Panc1 (cell line): ENCODE data around the gene SLC6A19. TPM values are rescaled to one million over a fixed set of nuclear protein-coding genes. Genes with fewer than 3 reads are reported as not detected.
A peak's percentile ranks its signal among the peaks of the same experiment; 100 is the strongest.

Source experiments
- ATAC-seq: fragments of 200-7000 bp; cut with Tn5 transposase; 2 replicates; pipeline ENCODE4 v1.9.1; 2020; ENCODE audit warnings: mild to moderate bottlenecking, moderate library complexity
- BruUV-seq: library from RNA; stranded (reverse); fragments of 400-500 nt; replicated peaks from 2 replicates; lab custom pipeline; 2021; lab: Mats Ljungman, UMichigan
- CTCF ChIA-PET: fragments of 300-600 bp; sonication (Branson Sonifier 250); formaldehyde crosslinking; loops from one replicate; lab custom pipeline; 2022; ENCODE audit warnings: antibody characterized with exemption; lab: Charles Lee
- POLR2A ChIA-PET: fragments of 300-600 bp; sonication (Branson Sonifier 250); formaldehyde crosslinking; loops from one replicate; lab custom pipeline; 2022; ENCODE audit warnings: antibody characterized with exemption; lab: Charles Lee
- DNase-seq: peaks from one replicate; pipeline ENCODE4 v3.0.0-alpha.2; 2010; ENCODE audit warnings: low read depth, low spot score
- H3K27ac ChIP-seq: 2 replicates; pipeline ENCODE4 v1.5.1; 2011; ENCODE audit warnings: mild to moderate bottlenecking, low read length, inconsistent platforms
- H3K27me3 ChIP-seq: fragments of 200-500 bp; sonication (Bioruptor generic); 2 replicates; pipeline ENCODE4 v1.6.0; 2014; ENCODE audit warnings: low read length, inconsistent platforms; ENCODE audit not compliant: control insufficient read depth, insufficient read depth
- H3K36me3 ChIP-seq: fragments of 200-500 bp; sonication (Bioruptor generic); 2 replicates; pipeline ENCODE4 v1.5.1; 2014; ENCODE audit warnings: inconsistent platforms, mild to moderate bottlenecking, low read length, moderate library complexity; ENCODE audit not compliant: control insufficient read depth, insufficient read depth
- H3K4me1 ChIP-seq: 2 replicates; pipeline ENCODE4 v1.5.1; 2011; ENCODE audit warnings: inconsistent platforms, mild to moderate bottlenecking, low read length, moderate library complexity; ENCODE audit not compliant: control insufficient read depth, insufficient read depth
- H3K4me3 ChIP-seq, 2 experiments: 2 replicates each; pipeline ENCODE4 v1.5.1; 2011 to 2012; ENCODE audit warnings: low read depth in 2 of 2, low read length in 2 of 2, mild to moderate bottlenecking in 2 of 2, inconsistent platforms in 1 of 2, moderate library complexity in 1 of 2
- H3K9me3 ChIP-seq: fragments of 200-500 bp; sonication (Bioruptor generic); 2 replicates; pipeline ENCODE4 v1.5.1; 2014; ENCODE audit warnings: low read depth, mild to moderate bottlenecking, inconsistent platforms, low read length, moderate library complexity; ENCODE audit not compliant: control insufficient read depth, insufficient read depth
- POLR2AphosphoS5 ChIP-seq: IDR thresholded peaks from 2 replicates; pipeline ENCODE4 v1.6.1; 2012; ENCODE audit warnings: mild to moderate bottlenecking, low read depth, low read length, moderate library complexity
- in situ Hi-C: cut with HindIII; loops from 2 replicates; pipeline ENCODE4 v1.10.0; 2016; ENCODE audit warnings: low sequenced_read_pairs, low pct_unique_long_range_greater_than_20kb
- intact Hi-C: fragments of 100-400 bp; cut with micrococcal nuclease; formaldehyde crosslinking; loops from one replicate; pipeline ENCODE4 v1.10.0; 2022; ENCODE audit not compliant: unreplicated experiment
- total RNA-seq: library from RNA; stranded (reverse); gene quantifications from one replicate; pipeline ENCODE4 v1.2.1, GENCODE V29; 2021; ENCODE audit not compliant: unreplicated experiment
- TF ChIP-seq, protein P1 (sequence below), 2 experiments: IDR thresholded peaks; 2 replicates each; pipeline ENCODE4 v1.6.1; 2011 to 2012; ENCODE audit warnings: low read depth in 2 of 2, control low read depth in 1 of 2, low read length in 1 of 2, mild to moderate bottlenecking in 1 of 2, moderate library complexity in 1 of 2; ENCODE audit not compliant: insufficient read depth in 1 of 2

Gene SLC6A19
- total RNA-seq, 1 experiment from 2014 or later: 0.23 TPM

- no peak overlapping the region for H3K27ac ChIP-seq
- H3K9me3 ChIP-seq: no peaks in the 10 kb centered on the region
- H3K36me3 ChIP-seq: no peaks in the 10 kb centered on the region
- intact Hi-C loops: loop anchor here (10.0 kb wide), 1 partner anchor 82 kb away; no protein-coding TSS in a partner anchor
- CTCF ChIA-PET: no interaction called here
- no peak overlapping the region for H3K4me3 ChIP-seq
- ATAC-seq: no peak
- POLR2A ChIA-PET: no interaction called here
- no peaks in the 10 kb centered on the region for H3K4me1 ChIP-seq
- no TSS peak for BruUV-seq
- in situ Hi-C loops: no loop called here
- DNase-seq: no peak
- H3K27me3 ChIP-seq: no peaks in the 10 kb centered on the region; the same call in 1 of the 2 replicates
- TF ChIP-seq, protein P1, sequence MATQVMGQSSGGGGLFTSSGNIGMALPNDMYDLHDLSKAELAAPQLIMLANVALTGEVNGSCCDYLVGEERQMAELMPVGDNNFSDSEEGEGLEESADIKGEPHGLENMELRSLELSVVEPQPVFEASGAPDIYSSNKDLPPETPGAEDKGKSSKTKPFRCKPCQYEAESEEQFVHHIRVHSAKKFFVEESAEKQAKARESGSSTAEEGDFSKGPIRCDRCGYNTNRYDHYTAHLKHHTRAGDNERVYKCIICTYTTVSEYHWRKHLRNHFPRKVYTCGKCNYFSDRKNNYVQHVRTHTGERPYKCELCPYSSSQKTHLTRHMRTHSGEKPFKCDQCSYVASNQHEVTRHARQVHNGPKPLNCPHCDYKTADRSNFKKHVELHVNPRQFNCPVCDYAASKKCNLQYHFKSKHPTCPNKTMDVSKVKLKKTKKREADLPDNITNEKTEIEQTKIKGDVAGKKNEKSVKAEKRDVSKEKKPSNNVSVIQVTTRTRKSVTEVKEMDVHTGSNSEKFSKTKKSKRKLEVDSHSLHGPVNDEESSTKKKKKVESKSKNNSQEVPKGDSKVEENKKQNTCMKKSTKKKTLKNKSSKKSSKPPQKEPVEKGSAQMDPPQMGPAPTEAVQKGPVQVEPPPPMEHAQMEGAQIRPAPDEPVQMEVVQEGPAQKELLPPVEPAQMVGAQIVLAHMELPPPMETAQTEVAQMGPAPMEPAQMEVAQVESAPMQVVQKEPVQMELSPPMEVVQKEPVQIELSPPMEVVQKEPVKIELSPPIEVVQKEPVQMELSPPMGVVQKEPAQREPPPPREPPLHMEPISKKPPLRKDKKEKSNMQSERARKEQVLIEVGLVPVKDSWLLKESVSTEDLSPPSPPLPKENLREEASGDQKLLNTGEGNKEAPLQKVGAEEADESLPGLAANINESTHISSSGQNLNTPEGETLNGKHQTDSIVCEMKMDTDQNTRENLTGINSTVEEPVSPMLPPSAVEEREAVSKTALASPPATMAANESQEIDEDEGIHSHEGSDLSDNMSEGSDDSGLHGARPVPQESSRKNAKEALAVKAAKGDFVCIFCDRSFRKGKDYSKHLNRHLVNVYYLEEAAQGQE (IDR thresholded peaks at IDR 0.05; ENCODE audit: insufficient read depth in 1 of 2, low read depth in 2 of 2, low read length in 1 of 2): peak; percentile 99
- no peak for TF ChIP-seq POLR2AphosphoS5
Measured at GRCh38 chr5:1246711-1247431, 45.5 kb downstream of the SLC6A19 start.

DNA sequence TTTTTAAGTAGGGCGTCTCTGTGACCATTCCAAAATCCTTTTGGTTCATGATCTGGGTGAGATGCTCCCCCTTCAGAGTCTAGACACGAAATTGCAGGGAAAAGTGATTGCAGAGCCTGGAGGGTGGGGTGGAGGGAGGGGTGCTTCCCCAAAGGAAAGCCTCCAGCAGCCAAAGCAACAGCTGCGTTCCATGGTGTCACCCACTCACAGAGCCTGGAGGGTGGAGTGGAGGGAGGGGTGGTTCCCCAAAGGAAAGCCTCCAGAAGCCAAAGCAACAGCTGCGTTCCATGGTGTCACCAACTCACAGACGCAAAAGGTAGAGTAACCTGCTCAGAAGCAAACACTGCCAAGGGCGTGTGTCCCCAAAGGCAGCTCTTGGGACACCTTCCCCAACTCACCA is 46.4 kb downstream of the SLC6A19 start:
- DNase-seq (no peak), ATAC-seq (no peak)
- ChIA-PET CTCF (interaction anchor here (0.6 kb wide), 1 partner anchor 38 kb away, joined by 3 read pairs; no protein-coding TSS in a partner anchor), POLR2A (no interaction called here)
- Histone ChIP-seq H3K36me3 (no peaks in the 10 kb centered on the region), H3K27me3 (no peaks in the 10 kb centered on the region; the same call in 1 of the 2 replicates), H3K9me3 (no peaks in the 10 kb centered on the region), H3K27ac (no peak overlapping the region), H3K4me3 (no peak overlapping the region), H3K4me1 (no peaks in the 10 kb centered on the region)
- no TSS peak for BruUV-seq
- intact Hi-C loops (loop anchor here (10.0 kb wide), 1 partner anchor 83 kb away; no protein-coding TSS in a partner anchor), in situ Hi-C loops (no loop called here)
- TF ChIP-seq POLR2AphosphoS5: no peak
- TF ChIP-seq, protein P1 (IDR thresholded peaks at IDR 0.05; ENCODE audit: insufficient read depth in 1 of 2, low read depth in 2 of 2, low read length in 1 of 2): 0 out of 4 replicates have a peak, but pooled peaks of 1 of the 2 experiments have one; percentile 20
